Endodermal cell (in vitro differentiated cells): ENCODE data around the gene ROPN1L. TPM values are rescaled to one million over a fixed set of nuclear protein-coding genes. Genes with fewer than 3 reads are reported as not detected.
A peak's percentile ranks its signal among the peaks of the same experiment; 100 is the strongest.
"Not testable (repeated sequence)": the region's sequence is repeated elsewhere in the genome, so short reads cannot be mapped to it uniquely, and the experiment has no call there.

Source experiments
- DNase-seq: peaks from one replicate; pipeline ENCODE4 v3.0.0-alpha.2; 2017
- H3K27ac ChIP-seq: 2 replicates; pipeline ENCODE4 v1.5.1; 2013; ENCODE audit warnings: mild to moderate bottlenecking, low read depth, low read length, moderate library complexity
- H3K27me3 ChIP-seq: 2 replicates; pipeline ENCODE4 v1.6.1; 2013; ENCODE audit warnings: mild to moderate bottlenecking, low read length, moderate library complexity; ENCODE audit not compliant: insufficient read depth, control insufficient read depth, poor library complexity, severe bottlenecking
- H3K36me3 ChIP-seq: 2 replicates; pipeline ENCODE4 v1.7.0; 2013; ENCODE audit warnings: mild to moderate bottlenecking, low read length, moderate library complexity; ENCODE audit not compliant: control insufficient read depth, insufficient read depth
- H3K4me1 ChIP-seq: one replicate; pipeline ENCODE4 v1.7.0; 2013; ENCODE audit warnings: low read length; ENCODE audit not compliant: control insufficient read depth, insufficient read depth
- H3K4me3 ChIP-seq: 2 replicates; pipeline ENCODE4 v1.5.1; 2013; ENCODE audit warnings: mild to moderate bottlenecking, low read length, moderate library complexity
- H3K9ac ChIP-seq: 2 replicates; pipeline ENCODE4 v1.6.1; 2013; ENCODE audit warnings: mild to moderate bottlenecking, low read length, moderate library complexity; ENCODE audit not compliant: poor library complexity, severe bottlenecking; ENCODE audit errors: extremely low read depth
- H3K9me3 ChIP-seq: 2 replicates; pipeline ENCODE4 v1.6.1; 2013; ENCODE audit warnings: mild to moderate bottlenecking, low read length, moderate library complexity; ENCODE audit not compliant: control insufficient read depth
- H3K27ac Mint-ChIP-seq: 2 replicates; pipeline ENCODE4 v1.8.0; 2020; ENCODE audit warnings: mixed read lengths
- H3K27me3 Mint-ChIP-seq: 2 replicates; pipeline ENCODE4 v1.8.0; 2021; ENCODE audit warnings: mild to moderate bottlenecking, mixed read lengths; ENCODE audit not compliant: insufficient read depth
- H3K36me3 Mint-ChIP-seq: 2 replicates; pipeline ENCODE4 v1.8.0; 2020; ENCODE audit warnings: low read depth, mixed read lengths
- H3K4me1 Mint-ChIP-seq: 2 replicates; pipeline ENCODE4 v1.8.0; 2020; ENCODE audit warnings: mixed read lengths
- H3K4me3 Mint-ChIP-seq: 2 replicates; pipeline ENCODE4 v1.8.0; 2020; ENCODE audit warnings: mild to moderate bottlenecking, moderate library complexity, mixed read lengths
- H3K9me3 Mint-ChIP-seq: 2 replicates; pipeline ENCODE4 v1.8.0; 2020; ENCODE audit warnings: mild to moderate bottlenecking, mixed read lengths
- WGBS, 2 experiments: methylation state at CpG; one replicate each; pipeline versions ENCODE4 v1.1.5 to v1.1.7; 2013; ENCODE audit warnings: missing lambda C conversion rate in 2 of 2, mixed read lengths in 1 of 2; ENCODE audit not compliant: insufficient coverage in 1 of 2, insufficient read length in 1 of 2; 5-methylcytosine and 5-hydroxymethylcytosine counted together
- total RNA-seq, 2 donors: library from RNA; stranded (reverse); fragmentation: NEBNext Ultra II Directional in 1 of 2; extraction: Animal tissue kit (Norgen Biotek cat#: 25700) in 1 of 2; gene quantifications; 2 replicates in 1 of 2; 3 replicates in 1 of 2; pipeline ENCODE4 v1.2.1, GENCODE V29; 2021
- TF ChIP-seq, protein P1 (sequence below): fragments of 200-600 bp; sonication (generic); conservative IDR thresholded peaks from 2 replicates; pipeline ENCODE4 v1.5.0; 2021; ENCODE audit warnings: antibody characterized with exemption, mild to moderate bottlenecking

Gene ROPN1L
- total RNA-seq, 2 donors from 2014 or later: 0.70 TPM; not detected in 1

DNA sequence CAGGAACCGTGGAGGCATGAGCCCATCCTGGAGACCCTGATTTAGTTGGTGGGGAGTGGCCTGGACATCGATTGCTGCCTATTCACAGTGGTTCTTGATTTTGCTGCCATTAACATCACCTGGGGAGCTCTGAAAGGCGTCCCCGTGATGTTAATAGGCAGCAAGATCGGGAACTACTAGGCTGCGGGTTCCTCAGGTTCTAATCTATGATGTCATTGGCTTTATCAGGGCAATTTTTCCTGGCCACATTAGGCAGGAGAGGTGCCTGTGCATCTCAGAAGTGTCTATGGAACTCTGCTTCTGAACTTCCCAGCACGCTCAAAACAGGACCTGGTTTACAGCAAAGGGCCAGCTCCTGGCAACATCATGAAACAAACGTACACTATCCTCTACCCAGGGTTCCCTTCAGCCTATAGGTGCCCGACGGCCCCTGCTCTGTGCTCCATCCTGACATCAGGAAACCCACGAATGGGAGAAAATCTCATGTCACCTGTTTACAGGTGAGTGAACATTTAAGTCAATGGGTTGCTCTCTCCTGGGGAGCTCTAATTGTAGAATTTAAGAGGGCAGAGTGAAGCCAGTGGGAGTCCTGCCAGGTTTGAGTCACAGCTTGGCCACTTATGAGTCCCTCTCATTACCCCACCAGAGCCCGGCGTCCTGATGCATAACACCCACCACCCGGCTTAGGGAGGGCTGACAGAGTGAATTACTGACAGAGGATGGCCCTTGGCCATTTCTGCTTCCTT, 49.4 kb downstream of the ROPN1L start:
- H3K4me3 Mint-ChIP-seq: no peak overlapping the region
- no peaks in the 10 kb centered on the region for H3K36me3 ChIP-seq
- H3K9me3 Mint-ChIP-seq: peaks cover 33% of the 10 kb centered on the region
- H3K4me1 Mint-ChIP-seq: peaks cover 26% of the 10 kb centered on the region
- peaks cover 39% of the 10 kb centered on the region for H3K27me3 Mint-ChIP-seq
- DNase-seq: no peak
- no peak overlapping the region for H3K27ac ChIP-seq
- H3K27me3 ChIP-seq: peaks cover 34% of the 10 kb centered on the region
- peaks cover 38% of the 10 kb centered on the region for H3K9me3 ChIP-seq
- WGBS, 2 experiments: 83 to 94% methylated on average over 11 to 14 of the region's 14 CpGs
- no peak overlapping the region for H3K9ac ChIP-seq
- no peak overlapping the region for H3K4me3 ChIP-seq
- TF ChIP-seq, protein P1, sequence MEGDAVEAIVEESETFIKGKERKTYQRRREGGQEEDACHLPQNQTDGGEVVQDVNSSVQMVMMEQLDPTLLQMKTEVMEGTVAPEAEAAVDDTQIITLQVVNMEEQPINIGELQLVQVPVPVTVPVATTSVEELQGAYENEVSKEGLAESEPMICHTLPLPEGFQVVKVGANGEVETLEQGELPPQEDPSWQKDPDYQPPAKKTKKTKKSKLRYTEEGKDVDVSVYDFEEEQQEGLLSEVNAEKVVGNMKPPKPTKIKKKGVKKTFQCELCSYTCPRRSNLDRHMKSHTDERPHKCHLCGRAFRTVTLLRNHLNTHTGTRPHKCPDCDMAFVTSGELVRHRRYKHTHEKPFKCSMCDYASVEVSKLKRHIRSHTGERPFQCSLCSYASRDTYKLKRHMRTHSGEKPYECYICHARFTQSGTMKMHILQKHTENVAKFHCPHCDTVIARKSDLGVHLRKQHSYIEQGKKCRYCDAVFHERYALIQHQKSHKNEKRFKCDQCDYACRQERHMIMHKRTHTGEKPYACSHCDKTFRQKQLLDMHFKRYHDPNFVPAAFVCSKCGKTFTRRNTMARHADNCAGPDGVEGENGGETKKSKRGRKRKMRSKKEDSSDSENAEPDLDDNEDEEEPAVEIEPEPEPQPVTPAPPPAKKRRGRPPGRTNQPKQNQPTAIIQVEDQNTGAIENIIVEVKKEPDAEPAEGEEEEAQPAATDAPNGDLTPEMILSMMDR: no peak
- peaks cover 3% of the 10 kb centered on the region for H3K4me1 ChIP-seq
- H3K27ac Mint-ChIP-seq: no peak overlapping the region
- H3K36me3 Mint-ChIP-seq: no peaks in the 10 kb centered on the region

DNA sequence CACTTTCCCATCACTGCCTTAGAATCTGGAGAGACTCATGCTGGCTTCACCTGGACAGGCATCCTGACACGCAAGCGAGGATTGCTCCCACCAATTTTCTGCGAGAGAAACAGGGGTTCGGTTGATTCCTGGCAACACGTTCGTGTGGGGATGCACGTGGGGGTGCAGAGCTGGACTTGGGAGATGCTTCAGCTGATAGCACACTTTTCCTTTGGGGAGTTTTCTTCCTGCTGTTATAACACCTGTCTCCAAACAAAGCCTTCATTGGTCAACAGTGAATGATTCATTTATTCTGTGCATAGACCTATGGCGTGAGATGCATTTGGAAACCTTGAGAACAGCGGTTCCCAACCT, 50.0 kb downstream of the ROPN1L start:
- Histone ChIP-seq H3K27ac (no peak overlapping the region), H3K9me3 (peaks cover 43% of the 10 kb centered on the region), H3K27me3 (peaks cover 34% of the 10 kb centered on the region), H3K36me3 (no peaks in the 10 kb centered on the region), H3K9ac (no peak overlapping the region), H3K4me1 (peaks cover 3% of the 10 kb centered on the region), H3K4me3 (no peak overlapping the region)
- TF ChIP-seq, protein P1: no peak
- H3K4me3 Mint-ChIP-seq: no peak overlapping the region
- H3K4me1 Mint-ChIP-seq: peaks cover 21% of the 10 kb centered on the region
- no peak overlapping the region for H3K27ac Mint-ChIP-seq
- peaks cover 38% of the 10 kb centered on the region for H3K9me3 Mint-ChIP-seq
- WGBS, 2 experiments: 95 to 96% methylated on average over 7 to 9 of the region's 9 CpGs
- no peak for DNase-seq
- H3K36me3 Mint-ChIP-seq: no peaks in the 10 kb centered on the region
- peaks cover 41% of the 10 kb centered on the region for H3K27me3 Mint-ChIP-seq

DNA sequence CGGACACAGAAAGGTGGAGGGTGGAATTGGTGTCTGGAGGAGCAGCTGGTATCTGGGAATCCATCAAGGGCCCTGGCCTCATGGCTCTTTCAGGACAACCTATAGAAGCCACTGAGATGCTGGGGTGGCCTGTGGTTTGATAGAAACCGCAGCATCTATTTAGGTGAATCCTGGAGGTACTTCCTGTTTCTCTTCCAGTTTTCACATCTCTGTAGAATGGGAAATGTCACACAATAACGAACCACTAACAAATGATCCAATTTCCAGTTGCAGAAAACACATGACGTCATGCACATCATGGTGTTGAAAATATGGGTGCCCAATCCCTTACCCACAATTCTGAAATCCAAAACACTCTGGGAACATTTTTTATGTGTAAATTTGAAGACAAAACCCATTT, 52.2 kb downstream of the ROPN1L start:
- TF ChIP-seq, protein P1: no peak
- Mint-ChIP-seq H3K9me3 (peaks cover 52% of the 10 kb centered on the region), H3K27me3 (peaks cover 47% of the 10 kb centered on the region), H3K36me3 (no peaks in the 10 kb centered on the region), H3K27ac (no peak overlapping the region), H3K4me3 (no peak overlapping the region), H3K4me1 (peaks cover 12% of the 10 kb centered on the region)
- peaks cover 34% of the 10 kb centered on the region for H3K27me3 ChIP-seq
- peaks cover 47% of the 10 kb centered on the region for H3K9me3 ChIP-seq
- 89 to 100% methylated on average over 2 to 4 of the region's 4 CpGs for WGBS, 2 experiments
- H3K4me1 ChIP-seq: peaks cover 3% of the 10 kb centered on the region
- H3K27ac ChIP-seq: no peak overlapping the region
- H3K36me3 ChIP-seq: no peaks in the 10 kb centered on the region
- H3K4me3 ChIP-seq: peak overlapping the region; percentile 62
- no peak overlapping the region for H3K9ac ChIP-seq
- no peak for DNase-seq

DNA sequence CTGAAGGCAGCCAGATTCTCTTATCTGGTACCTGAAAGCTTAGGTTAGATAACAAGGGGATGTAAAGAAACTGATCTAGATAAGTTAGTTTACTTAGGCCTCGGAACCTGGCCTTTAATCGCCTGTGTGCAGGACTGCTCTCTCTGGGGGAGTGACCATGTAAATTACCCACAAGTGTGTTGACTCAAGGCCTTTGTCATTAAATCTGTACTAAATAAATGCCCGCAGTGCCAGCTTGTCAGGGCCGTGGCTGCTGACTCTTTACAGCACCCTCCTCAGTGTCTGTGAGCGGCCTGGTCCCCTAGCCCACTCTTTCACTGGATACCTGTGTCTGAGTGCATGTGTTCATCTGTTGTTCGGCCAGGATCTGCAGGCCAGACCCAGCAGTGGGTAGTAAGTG, 52.8 kb downstream of the ROPN1L start:
- not testable (repeated sequence) for H3K4me1 ChIP-seq, H3K36me3 ChIP-seq, DNase-seq, H3K36me3 Mint-ChIP-seq, H3K27ac Mint-ChIP-seq, H3K9ac ChIP-seq, H3K4me3 Mint-ChIP-seq, H3K27ac ChIP-seq
- Histone ChIP-seq H3K27me3 (peaks cover 34% of the 10 kb centered on the region), H3K9me3 (peaks cover 47% of the 10 kb centered on the region), H3K4me3 (peak overlapping the region; percentile 62)
- Mint-ChIP-seq H3K27me3 (peaks cover 43% of the 10 kb centered on the region), H3K9me3 (peaks cover 52% of the 10 kb centered on the region), H3K4me1 (peaks cover 10% of the 10 kb centered on the region)
- 74 to 90% methylated on average over 5 to 6 of the region's 6 CpGs for WGBS, 2 experiments
